NT2/D1 (cell line): ENCODE results near the gene FGF10.

ENCODE experiments used
- YY1 ChIP-seq: IDR thresholded peaks from 2 replicates; pipeline ENCODE4 v1.6.1; 2011; ENCODE audit not compliant: insufficient read length, insufficient read depth
- ZNF274 ChIP-seq: IDR thresholded peaks from 2 replicates; pipeline ENCODE4 v1.6.1; 2011; ENCODE audit warnings: mild to moderate bottlenecking, low read depth, low read length

DNA sequence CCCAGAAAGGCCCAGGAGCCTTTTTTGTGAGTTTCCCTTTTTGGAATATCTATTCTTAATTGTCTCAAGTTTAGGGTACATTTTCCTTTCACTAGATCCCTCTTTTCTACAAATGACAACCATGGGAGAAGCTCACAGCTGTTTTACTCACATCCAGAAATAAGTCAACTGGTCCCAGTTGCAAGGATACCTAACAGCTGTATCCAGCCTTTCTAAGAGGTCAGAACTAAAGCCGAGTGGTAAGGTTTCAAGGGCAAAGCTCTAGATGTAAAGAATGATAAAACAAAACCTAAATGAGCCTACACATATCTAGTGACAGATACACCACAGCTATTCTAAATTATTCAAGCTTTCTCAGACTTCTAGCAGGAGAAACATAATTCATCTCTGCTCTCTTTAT lies 4.4 kb downstream of the FGF10 start:
- TF ChIP-seq ZNF274: no peak
- TF ChIP-seq YY1: no peak
